ENCODE data around the gene MON2. TPM values are rescaled to one million over a fixed set of nuclear protein-coding genes. Genes with fewer than 3 reads are reported as not detected.

MON2 gene
- total and polyA plus RNA-seq, 2 of the 8 experiments (the other 6 are each of a cell fraction or from before 2014, with no cell fraction given), result 3.8 to 21.8 TPM

DNA sequence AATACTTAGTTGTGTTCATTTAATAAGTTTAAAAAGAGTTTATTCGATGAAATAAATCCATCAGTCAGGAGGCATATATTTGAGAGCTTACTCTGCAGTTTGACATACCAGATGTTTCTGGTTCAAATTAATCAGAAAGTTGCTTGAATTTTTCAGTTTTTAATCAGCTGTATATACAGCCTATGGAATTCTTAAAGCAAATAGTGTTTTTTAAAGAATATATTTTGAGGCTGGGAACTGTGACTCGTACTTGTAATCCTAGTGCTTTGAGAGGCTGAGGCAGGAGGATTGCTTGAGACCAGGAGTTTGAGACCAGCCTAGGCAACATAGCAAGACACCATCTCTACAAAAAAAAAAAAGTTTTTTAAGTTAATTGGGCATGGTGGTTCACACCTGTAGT is 112.1 kb downstream of the MON2 start (continued):
- TF ChIP-seq YY1 (IDR thresholded peaks at IDR 0.05; ENCODE audit: low read depth, low read length) (no peak), CEBPB (IDR thresholded peaks at IDR 0.05; ENCODE audit: low read depth, low read length) (no peak)
